Type B pancreatic cell (in vitro differentiated cells): ENCODE data around the gene NBPF4. TPM values are rescaled to one million over a fixed set of nuclear protein-coding genes. Genes with fewer than 3 reads are reported as not detected.
"Not testable (repeated sequence)": the region's sequence is repeated elsewhere in the genome, so short reads cannot be mapped to it uniquely, and the experiment has no call there.

Experiments
- DNase-seq: peaks from one replicate; pipeline ENCODE4 v3.0.0; 2021; ENCODE audit warnings: mixed read lengths; ENCODE audit not compliant: unreplicated experiment; ENCODE audit errors: extremely low spot score
- H3K27ac Mint-ChIP-seq: 2 replicates; pipeline ENCODE4 v1.8.0; 2021; ENCODE audit warnings: mild to moderate bottlenecking, mixed read lengths
- H3K27me3 Mint-ChIP-seq: 2 replicates; pipeline ENCODE4 v1.8.0; 2021; ENCODE audit warnings: mixed read lengths
- H3K36me3 Mint-ChIP-seq: 2 replicates; pipeline ENCODE4 v1.8.0; 2021; ENCODE audit warnings: mixed read lengths
- H3K4me1 Mint-ChIP-seq: one replicate; pipeline ENCODE4 v1.8.0; 2021; ENCODE audit warnings: mixed read lengths; ENCODE audit not compliant: unreplicated experiment
- H3K4me3 Mint-ChIP-seq: 2 replicates; pipeline ENCODE4 v1.8.0; 2021; ENCODE audit warnings: mild to moderate bottlenecking, mixed read lengths
- H3K9me3 Mint-ChIP-seq: 2 replicates; pipeline ENCODE4 v1.8.0; 2021; ENCODE audit warnings: mixed read lengths
- total RNA-seq: library from RNA; stranded (reverse); gene quantifications from 2 replicates; pipeline ENCODE4 v1.2.1, GENCODE V29; 2021; ENCODE audit warnings: low replicate concordance
- TF ChIP-seq, protein P1 (sequence below): fragments of 200-600 bp; sonication (generic); conservative IDR thresholded peaks from 2 replicates; pipeline ENCODE4 v1.5.0; 2021; ENCODE audit warnings: antibody characterized with exemption, mild to moderate bottlenecking

Gene NBPF4
- total RNA-seq, 1 donor from 2014 or later: not detected

DNA sequence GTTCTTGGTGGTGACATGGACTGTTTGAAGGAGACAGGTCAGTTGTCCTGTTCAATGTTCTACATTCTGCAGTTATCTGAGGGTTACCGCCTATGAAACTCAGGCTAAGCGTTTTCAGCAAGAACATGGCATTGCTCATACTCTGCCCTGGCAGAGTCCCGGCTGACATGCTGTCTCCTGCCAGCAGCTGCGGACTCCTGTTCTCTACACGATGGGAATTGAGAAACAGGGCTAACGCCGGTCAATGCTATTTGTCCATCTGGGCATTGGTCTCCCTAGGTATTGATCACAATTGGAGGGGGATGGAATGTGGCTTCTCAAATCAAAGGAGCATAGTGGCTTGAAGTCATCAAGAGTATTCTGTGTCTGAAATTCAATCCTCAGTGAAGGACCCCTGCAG is 20.6 kb downstream of the NBPF4 start:
- not testable (repeated sequence) for DNase-seq, H3K36me3 Mint-ChIP-seq, H3K27ac Mint-ChIP-seq, H3K9me3 Mint-ChIP-seq, H3K4me1 Mint-ChIP-seq, H3K4me3 Mint-ChIP-seq, H3K27me3 Mint-ChIP-seq

GRCh38 chr1:108217515-108218174 is 26.2 kb downstream of the NBPF4 start:
- not testable (repeated sequence) for H3K4me1 Mint-ChIP-seq, H3K27me3 Mint-ChIP-seq, H3K27ac Mint-ChIP-seq, DNase-seq, H3K9me3 Mint-ChIP-seq, H3K36me3 Mint-ChIP-seq, H3K4me3 Mint-ChIP-seq

DNA sequence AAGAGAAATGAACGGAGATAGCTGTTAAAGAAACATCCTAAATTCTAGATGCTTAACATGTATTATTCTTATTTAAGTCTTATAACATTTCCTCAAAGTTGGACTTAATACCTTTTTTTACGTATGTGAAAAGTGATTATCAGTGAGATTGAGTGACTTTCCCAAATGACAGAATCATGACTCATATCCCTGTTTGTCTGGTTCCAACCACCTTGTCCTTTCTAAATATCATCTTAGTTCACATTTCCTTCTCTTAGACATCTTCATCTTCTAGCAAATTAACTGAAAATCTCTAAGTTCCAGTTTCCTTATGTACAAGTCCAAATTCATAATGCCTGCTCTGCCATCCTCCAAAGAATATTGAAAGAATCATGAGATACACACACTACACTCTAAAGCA is 26.9 kb downstream of the NBPF4 start:
- not testable (repeated sequence) for H3K4me3 Mint-ChIP-seq, H3K9me3 Mint-ChIP-seq, H3K27me3 Mint-ChIP-seq, DNase-seq, H3K4me1 Mint-ChIP-seq, H3K27ac Mint-ChIP-seq, H3K36me3 Mint-ChIP-seq

- H3K4me3 Mint-ChIP-seq, H3K36me3 Mint-ChIP-seq, H3K4me1 Mint-ChIP-seq, H3K27me3 Mint-ChIP-seq, H3K27ac Mint-ChIP-seq, H3K9me3 Mint-ChIP-seq, DNase-seq: not testable (repeated sequence)
These were observed 27.6 kb downstream of the NBPF4 start for GRCh38 chr1:108216028-108216890.

DNA sequence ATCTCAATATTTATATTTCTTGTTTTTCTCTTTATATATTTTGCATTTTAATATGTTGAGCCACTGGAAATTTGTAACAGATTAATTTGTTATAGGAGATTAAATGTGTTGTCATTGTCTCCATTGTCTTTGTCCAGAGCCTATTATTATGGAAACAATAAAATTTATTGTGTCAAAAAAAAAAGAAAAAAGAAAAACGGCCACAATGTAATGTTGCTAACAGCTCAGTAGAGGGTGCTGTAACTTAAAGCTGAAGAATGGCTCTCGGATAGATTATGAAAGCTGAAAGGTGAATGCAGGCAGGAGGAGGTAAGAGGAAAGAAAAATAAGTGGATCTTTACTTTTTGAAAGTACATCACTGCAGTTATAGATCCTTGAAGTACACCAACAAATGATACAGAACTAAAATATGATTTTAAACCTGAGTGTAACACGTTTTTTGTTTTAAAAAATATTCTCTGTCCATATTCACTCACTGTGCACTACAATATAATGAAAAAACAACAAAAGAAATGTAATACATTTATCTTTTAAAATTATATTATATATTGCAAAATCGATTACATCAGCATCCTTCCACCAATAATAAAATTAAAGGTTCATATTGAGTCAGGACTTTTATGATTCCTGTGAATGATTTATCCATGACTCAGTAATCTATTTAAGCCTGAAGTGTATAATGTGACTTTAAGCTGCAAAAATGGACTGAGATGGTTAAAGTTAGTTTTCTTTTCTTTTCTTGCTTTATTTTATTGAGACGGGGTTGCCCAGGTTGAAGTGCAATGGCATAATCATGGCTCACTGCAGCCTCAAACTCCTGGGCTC is 29.0 kb downstream of the NBPF4 start:
- H3K9me3 Mint-ChIP-seq, H3K4me3 Mint-ChIP-seq, H3K4me1 Mint-ChIP-seq, H3K36me3 Mint-ChIP-seq, H3K27ac Mint-ChIP-seq, DNase-seq: not testable (repeated sequence)
- TF ChIP-seq, protein P1, sequence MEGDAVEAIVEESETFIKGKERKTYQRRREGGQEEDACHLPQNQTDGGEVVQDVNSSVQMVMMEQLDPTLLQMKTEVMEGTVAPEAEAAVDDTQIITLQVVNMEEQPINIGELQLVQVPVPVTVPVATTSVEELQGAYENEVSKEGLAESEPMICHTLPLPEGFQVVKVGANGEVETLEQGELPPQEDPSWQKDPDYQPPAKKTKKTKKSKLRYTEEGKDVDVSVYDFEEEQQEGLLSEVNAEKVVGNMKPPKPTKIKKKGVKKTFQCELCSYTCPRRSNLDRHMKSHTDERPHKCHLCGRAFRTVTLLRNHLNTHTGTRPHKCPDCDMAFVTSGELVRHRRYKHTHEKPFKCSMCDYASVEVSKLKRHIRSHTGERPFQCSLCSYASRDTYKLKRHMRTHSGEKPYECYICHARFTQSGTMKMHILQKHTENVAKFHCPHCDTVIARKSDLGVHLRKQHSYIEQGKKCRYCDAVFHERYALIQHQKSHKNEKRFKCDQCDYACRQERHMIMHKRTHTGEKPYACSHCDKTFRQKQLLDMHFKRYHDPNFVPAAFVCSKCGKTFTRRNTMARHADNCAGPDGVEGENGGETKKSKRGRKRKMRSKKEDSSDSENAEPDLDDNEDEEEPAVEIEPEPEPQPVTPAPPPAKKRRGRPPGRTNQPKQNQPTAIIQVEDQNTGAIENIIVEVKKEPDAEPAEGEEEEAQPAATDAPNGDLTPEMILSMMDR: peak; percentile 83
- peaks cover 10% of the 10 kb centered on the region for H3K27me3 Mint-ChIP-seq

DNA sequence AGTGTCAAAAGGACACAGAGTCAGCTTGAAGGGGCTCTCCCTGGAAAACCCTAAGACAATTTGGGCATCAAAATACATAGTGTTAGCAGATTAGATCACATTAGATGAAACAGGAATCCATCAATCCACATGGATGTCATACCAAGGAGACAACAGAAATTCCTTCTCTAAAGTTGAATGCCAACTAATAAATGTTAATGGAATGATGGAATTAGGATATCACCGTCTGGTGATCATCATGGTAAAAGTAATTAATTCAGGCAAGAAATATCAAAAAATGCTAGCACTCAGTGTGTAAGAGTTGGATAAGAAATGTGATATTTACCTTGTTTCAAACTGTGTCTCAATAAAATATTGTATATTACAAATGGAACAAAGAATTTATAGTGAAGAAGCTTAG is 32.9 kb downstream of the NBPF4 start:
- H3K4me1 Mint-ChIP-seq: peaks cover 9% of the 10 kb centered on the region
- H3K27me3 Mint-ChIP-seq: peaks cover 14% of the 10 kb centered on the region
- no peak for DNase-seq
- TF ChIP-seq, protein P1: no peak
- no peaks in the 10 kb centered on the region for H3K9me3 Mint-ChIP-seq
- no peak overlapping the region for H3K27ac Mint-ChIP-seq
- H3K4me3 Mint-ChIP-seq: no peak overlapping the region
- no peaks in the 10 kb centered on the region for H3K36me3 Mint-ChIP-seq

DNA sequence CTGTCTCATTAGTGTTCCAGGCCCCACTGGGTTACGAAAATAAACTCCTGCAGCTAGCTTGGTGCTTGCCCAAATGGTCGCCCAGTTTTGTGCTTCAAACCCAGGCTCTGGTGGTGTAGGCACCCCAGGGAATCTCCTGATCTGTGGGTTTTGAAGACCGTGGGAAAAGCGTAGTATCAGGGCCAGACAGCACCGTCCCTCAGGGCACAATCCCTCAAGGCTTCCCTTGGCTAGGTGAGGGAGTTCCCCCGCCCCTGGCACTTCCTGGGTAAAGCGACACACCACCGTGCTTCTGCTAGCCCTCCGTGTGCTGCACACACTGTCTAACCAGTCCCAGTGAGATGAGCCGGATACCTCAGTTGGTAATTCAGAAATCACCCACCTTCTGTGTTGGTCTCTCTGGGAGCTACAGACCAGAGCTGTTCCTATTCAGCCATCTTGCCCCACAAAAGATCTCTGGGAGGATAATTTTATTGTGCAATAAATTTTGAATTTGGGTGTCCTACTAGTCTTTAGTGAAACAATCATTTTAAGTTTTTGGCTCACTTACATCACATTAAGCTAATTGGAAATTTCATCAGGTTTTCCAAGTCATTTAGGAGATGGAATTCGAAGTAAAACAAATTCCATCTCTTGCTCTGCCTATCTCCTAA is 34.3 kb downstream of the NBPF4 start:
- DNase-seq: no peak
- H3K4me1 Mint-ChIP-seq: peaks cover 6% of the 10 kb centered on the region
- no peaks in the 10 kb centered on the region for H3K9me3 Mint-ChIP-seq
- TF ChIP-seq, protein P1: no peak
- H3K4me3 Mint-ChIP-seq: no peak overlapping the region
- H3K36me3 Mint-ChIP-seq: no peaks in the 10 kb centered on the region
- peaks cover 14% of the 10 kb centered on the region for H3K27me3 Mint-ChIP-seq
- no peak overlapping the region for H3K27ac Mint-ChIP-seq
